ENCODE measurements around the gene CDH4. TPM values are rescaled to one million over a fixed set of nuclear protein-coding genes. Genes with fewer than 3 reads are reported as not detected.

CDH4 gene
- polyA plus RNA-seq, 2 donors = 0.02 to 0.05 TPM

- Histone ChIP-seq H3K9me3 (ENCODE audit: control insufficient read depth in 2 of 2, insufficient read depth in 1 of 2, low read depth in 1 of 2, low read length in 1 of 2) (peaks cover 0 to 3% of the 10 kb centered on the region in 2 donors), H3K27me3 (ENCODE audit: control insufficient read depth in 1 of 2, insufficient read depth in 2 of 2, low read length in 2 of 2) (no peaks in the 10 kb centered on the region), H3K36me3 (ENCODE audit: control insufficient read depth in 2 of 2, insufficient read depth in 2 of 2, low read length in 1 of 2) (no peaks in the 10 kb centered on the region), H3K27ac (ENCODE audit: low read depth in 2 of 2, low read length in 1 of 2) (no peak overlapping the region), H3K4me1 (ENCODE audit: control insufficient read depth in 2 of 2, insufficient read depth in 2 of 2, low read length in 1 of 2) (no peaks in the 10 kb centered on the region), H3K4me3 (ENCODE audit: low read depth in 1 of 2, low read length in 2 of 2) (no peak overlapping the region)
- WGBS, 2 donors = 45 to 58% methylated on average over 4 of the region's 4 CpGs
Measured at GRCh38 chr20:61567204-61567603, 315.1 kb downstream of the CDH4 start.

GRCh38 chr20:61569825-61570224, 317.8 kb downstream of the CDH4 start:
- H3K36me3 ChIP-seq (ENCODE audit: control insufficient read depth in 2 of 2, insufficient read depth in 2 of 2, low read length in 1 of 2) = no peaks in the 10 kb centered on the region
- peaks cover 0 to 3% of the 10 kb centered on the region in 2 donors for H3K9me3 ChIP-seq (ENCODE audit: control insufficient read depth in 2 of 2, insufficient read depth in 1 of 2, low read depth in 1 of 2, low read length in 1 of 2)
- WGBS, 2 donors = 84 to 85% methylated on average over 10 of the region's 10 CpGs
- no peaks in the 10 kb centered on the region for H3K27me3 ChIP-seq (ENCODE audit: control insufficient read depth in 1 of 2, insufficient read depth in 2 of 2, low read length in 2 of 2)
- H3K4me1 ChIP-seq (ENCODE audit: control insufficient read depth in 2 of 2, insufficient read depth in 2 of 2, low read length in 1 of 2) = no peaks in the 10 kb centered on the region
- H3K27ac ChIP-seq (ENCODE audit: low read depth in 2 of 2, low read length in 1 of 2) = no peak overlapping the region
- H3K4me3 ChIP-seq (ENCODE audit: low read depth in 1 of 2, low read length in 2 of 2) = no peak overlapping the region

GRCh38 chr20:61570646-61571195, 318.7 kb downstream of the CDH4 start:
- Histone ChIP-seq H3K27me3 (ENCODE audit: control insufficient read depth in 1 of 2, insufficient read depth in 2 of 2, low read length in 2 of 2) (no peaks in the 10 kb centered on the region), H3K9me3 (ENCODE audit: control insufficient read depth in 2 of 2, insufficient read depth in 1 of 2, low read depth in 1 of 2, low read length in 1 of 2) (peaks cover 0 to 3% of the 10 kb centered on the region in 2 donors), H3K27ac (ENCODE audit: low read depth in 2 of 2, low read length in 1 of 2) (no peak overlapping the region), H3K4me3 (ENCODE audit: low read depth in 1 of 2, low read length in 2 of 2) (no peak overlapping the region), H3K36me3 (ENCODE audit: control insufficient read depth in 2 of 2, insufficient read depth in 2 of 2, low read length in 1 of 2) (no peaks in the 10 kb centered on the region), H3K4me1 (ENCODE audit: control insufficient read depth in 2 of 2, insufficient read depth in 2 of 2, low read length in 1 of 2) (no peaks in the 10 kb centered on the region)
- 84% methylated on average over 14 of the region's 14 CpGs for WGBS, 2 donors

GRCh38 chr20:61571221-61571620, 319.2 kb downstream of the CDH4 start:
- 87 to 94% methylated on average over 9 of the region's 9 CpGs for WGBS, 2 donors
- Histone ChIP-seq H3K4me1 (ENCODE audit: control insufficient read depth in 2 of 2, insufficient read depth in 2 of 2, low read length in 1 of 2) (no peaks in the 10 kb centered on the region), H3K36me3 (ENCODE audit: control insufficient read depth in 2 of 2, insufficient read depth in 2 of 2, low read length in 1 of 2) (no peaks in the 10 kb centered on the region), H3K4me3 (ENCODE audit: low read depth in 1 of 2, low read length in 2 of 2) (no peak overlapping the region), H3K27ac (ENCODE audit: low read depth in 2 of 2, low read length in 1 of 2) (no peak overlapping the region), H3K9me3 (ENCODE audit: control insufficient read depth in 2 of 2, insufficient read depth in 1 of 2, low read depth in 1 of 2, low read length in 1 of 2) (peaks cover 0 to 3% of the 10 kb centered on the region in 2 donors), H3K27me3 (ENCODE audit: control insufficient read depth in 1 of 2, insufficient read depth in 2 of 2, low read length in 2 of 2) (no peaks in the 10 kb centered on the region)

GRCh38 chr20:61571916-61572711, 320.1 kb downstream of the CDH4 start:
- Histone ChIP-seq H3K36me3 (ENCODE audit: control insufficient read depth in 2 of 2, insufficient read depth in 2 of 2, low read length in 1 of 2) (no peaks in the 10 kb centered on the region), H3K27ac (ENCODE audit: low read depth in 2 of 2, low read length in 1 of 2) (no peak overlapping the region), H3K4me3 (ENCODE audit: low read depth in 1 of 2, low read length in 2 of 2) (no peak overlapping the region), H3K27me3 (ENCODE audit: control insufficient read depth in 1 of 2, insufficient read depth in 2 of 2, low read length in 2 of 2) (no peaks in the 10 kb centered on the region), H3K4me1 (ENCODE audit: control insufficient read depth in 2 of 2, insufficient read depth in 2 of 2, low read length in 1 of 2) (no peaks in the 10 kb centered on the region), H3K9me3 (ENCODE audit: control insufficient read depth in 2 of 2, insufficient read depth in 1 of 2, low read depth in 1 of 2, low read length in 1 of 2) (peaks cover 0 to 3% of the 10 kb centered on the region in 2 donors)
- WGBS, 2 donors = 69 to 73% methylated on average over 13 of the region's 13 CpGs

- no peaks in the 10 kb centered on the region for H3K36me3 ChIP-seq (ENCODE audit: control insufficient read depth in 2 of 2, insufficient read depth in 2 of 2, low read length in 1 of 2)
- H3K27ac ChIP-seq (ENCODE audit: low read depth in 2 of 2, low read length in 1 of 2) = no peak overlapping the region
- peaks cover 0 to 3% of the 10 kb centered on the region in 2 donors for H3K9me3 ChIP-seq (ENCODE audit: control insufficient read depth in 2 of 2, insufficient read depth in 1 of 2, low read depth in 1 of 2, low read length in 1 of 2)
- no peaks in the 10 kb centered on the region for H3K27me3 ChIP-seq (ENCODE audit: control insufficient read depth in 1 of 2, insufficient read depth in 2 of 2, low read length in 2 of 2)
- H3K4me3 ChIP-seq (ENCODE audit: low read depth in 1 of 2, low read length in 2 of 2) = no peak overlapping the region
- H3K4me1 ChIP-seq (ENCODE audit: control insufficient read depth in 2 of 2, insufficient read depth in 2 of 2, low read length in 1 of 2) = no peaks in the 10 kb centered on the region
- 94 to 95% methylated on average over 7 of the region's 7 CpGs for WGBS, 2 donors
Measured at GRCh38 chr20:61572789-61573188, 320.7 kb downstream of the CDH4 start.

- Histone ChIP-seq H3K4me3 (ENCODE audit: low read depth in 1 of 2, low read length in 2 of 2) (no peak overlapping the region), H3K9me3 (ENCODE audit: control insufficient read depth in 2 of 2, insufficient read depth in 1 of 2, low read depth in 1 of 2, low read length in 1 of 2) (peaks cover 0 to 3% of the 10 kb centered on the region in 2 donors), H3K27me3 (ENCODE audit: control insufficient read depth in 1 of 2, insufficient read depth in 2 of 2, low read length in 2 of 2) (no peaks in the 10 kb centered on the region), H3K36me3 (ENCODE audit: control insufficient read depth in 2 of 2, insufficient read depth in 2 of 2, low read length in 1 of 2) (no peaks in the 10 kb centered on the region), H3K4me1 (ENCODE audit: control insufficient read depth in 2 of 2, insufficient read depth in 2 of 2, low read length in 1 of 2) (no peaks in the 10 kb centered on the region), H3K27ac (ENCODE audit: low read depth in 2 of 2, low read length in 1 of 2) (no peak overlapping the region)
- WGBS, 2 donors = 72 to 74% methylated on average over 16 of the region's 16 CpGs
Measured at GRCh38 chr20:61573415-61574305, 321.6 kb downstream of the CDH4 start.

GRCh38 chr20:61575151-61575937, 323.3 kb downstream of the CDH4 start:
- Histone ChIP-seq H3K9me3 (ENCODE audit: control insufficient read depth in 2 of 2, insufficient read depth in 1 of 2, low read depth in 1 of 2, low read length in 1 of 2) (peaks cover 0 to 3% of the 10 kb centered on the region in 2 donors), H3K27me3 (ENCODE audit: control insufficient read depth in 1 of 2, insufficient read depth in 2 of 2, low read length in 2 of 2) (no peaks in the 10 kb centered on the region), H3K27ac (ENCODE audit: low read depth in 2 of 2, low read length in 1 of 2) (no peak overlapping the region), H3K4me1 (ENCODE audit: control insufficient read depth in 2 of 2, insufficient read depth in 2 of 2, low read length in 1 of 2) (no peaks in the 10 kb centered on the region), H3K36me3 (ENCODE audit: control insufficient read depth in 2 of 2, insufficient read depth in 2 of 2, low read length in 1 of 2) (no peaks in the 10 kb centered on the region), H3K4me3 (ENCODE audit: low read depth in 1 of 2, low read length in 2 of 2) (no peak overlapping the region)
- 33 to 38% methylated on average over 6 of the region's 6 CpGs for WGBS, 2 donors

- WGBS, 2 donors = 88 to 89% methylated on average over 5 of the region's 5 CpGs
- no peaks in the 10 kb centered on the region for H3K27me3 ChIP-seq (ENCODE audit: control insufficient read depth in 1 of 2, insufficient read depth in 2 of 2, low read length in 2 of 2)
- no peaks in the 10 kb centered on the region for H3K36me3 ChIP-seq (ENCODE audit: control insufficient read depth in 2 of 2, insufficient read depth in 2 of 2, low read length in 1 of 2)
- H3K9me3 ChIP-seq (ENCODE audit: control insufficient read depth in 2 of 2, insufficient read depth in 1 of 2, low read depth in 1 of 2, low read length in 1 of 2) = peaks cover 0 to under 1% of the 10 kb centered on the region in 2 donors
- no peaks in the 10 kb centered on the region for H3K4me1 ChIP-seq (ENCODE audit: control insufficient read depth in 2 of 2, insufficient read depth in 2 of 2, low read length in 1 of 2)
- no peak overlapping the region for H3K27ac ChIP-seq (ENCODE audit: low read depth in 2 of 2, low read length in 1 of 2)
- H3K4me3 ChIP-seq (ENCODE audit: low read depth in 1 of 2, low read length in 2 of 2) = no peak overlapping the region
Measured at GRCh38 chr20:61576372-61576771, 324.3 kb downstream of the CDH4 start.
